Gastrocnemius medialis (tissue), 4 donors: ENCODE measurements around the gene WDR35. TPM values are rescaled to one million over a fixed set of nuclear protein-coding genes. Genes with fewer than 3 reads are reported as not detected.

Experiments used
- ATAC-seq, 2 donors: fragments of 150-250 bp; one replicate each; pipeline ENCODE4 v1.9.1; 2016
- DNase-seq, 2 donors: peaks; one replicate each; pipeline ENCODE4 v3.0.0-alpha.2; 2019
- H3K27ac ChIP-seq, 4 donors: fragments of 200-600 bp; sonication (generic); 1 replicate in 1 of 4; 2 replicates in 3 of 4; pipeline ENCODE4 v1.5.1; 2016 to 2018; ENCODE audit warnings: mild to moderate bottlenecking in 2 of 4, moderate library complexity in 1 of 4
- H3K27me3 ChIP-seq, 3 donors: fragments of 200-600 bp; sonication (generic) in 2 of 3; 1 replicate in 1 of 3; 2 replicates in 2 of 3; pipeline versions ENCODE4 v1.5.1 to v1.6.0; 2016 to 2019; ENCODE audit warnings: mild to moderate bottlenecking in 1 of 3, moderate library complexity in 1 of 3
- H3K36me3 ChIP-seq, 2 donors: fragments of 200-600 bp; sonication (generic) in 1 of 2; one replicate each; pipeline ENCODE4 v1.5.1; 2017 to 2018
- H3K4me1 ChIP-seq, 2 donors: fragments of 200-600 bp; sonication (generic) in 1 of 2; one replicate each; pipeline ENCODE4 v1.5.1; 2016 to 2017; ENCODE audit warnings: mild to moderate bottlenecking in 2 of 2
- H3K4me3 ChIP-seq, 4 donors: fragments of 200-600 bp; sonication (generic) in 3 of 4; 1 replicate in 1 of 4; 2 replicates in 3 of 4; pipeline ENCODE4 v1.5.1; 2016 to 2019; ENCODE audit warnings: mild to moderate bottlenecking in 2 of 4
- H3K9me3 ChIP-seq, 3 donors: fragments of 200-600 bp; sonication (generic) in 2 of 3; 1 replicate in 1 of 3; 2 replicates in 2 of 3; pipeline ENCODE4 v1.5.1; 2016 to 2019
- CTCF ChIP-seq, 5 experiments: fragments of 450-650 bp in 3 of 5; fragments of 200-600 bp in 2 of 5; sonication (generic) in 2 of 5; IDR thresholded peaks in 4 of 5; conservative IDR thresholded peaks in 1 of 5; 1 replicate in 4 of 5; 2 replicates in 1 of 5; pipeline ENCODE4 v1.5.1; 2016 to 2019; ENCODE audit warnings: antibody characterized with exemption in 5 of 5, mild to moderate bottlenecking in 3 of 5, moderate library complexity in 3 of 5
- POLR2A ChIP-seq, 2 donors: fragments of 450-650 bp; IDR thresholded peaks; one replicate each; pipeline ENCODE4 v1.6.1; 2017; ENCODE audit warnings: antibody characterized with exemption in 2 of 2, mild to moderate bottlenecking in 2 of 2, moderate library complexity in 2 of 2
- in situ Hi-C, 4 donors: fragments of 200-750 bp; cut with MboI; loops; one replicate each; pipeline versions ENCODE4 v1.15.0 to v1.8.0; 2017; ENCODE audit warnings: low sequenced_read_pairs in 4 of 4
- intact Hi-C: fragments of 100-400 bp; cut with DNase I; formaldehyde crosslinking; loops from one replicate; pipeline ENCODE4 v1.15.1; 2023; ENCODE audit warnings: low total_unique reads
- total RNA-seq, 4 donors: library from RNA; depleted of rRNA; stranded (reverse); fragments of >200 nt; gene quantifications; one replicate each; pipeline versions ENCODE4 v1.1.0 to v1.2.3, GENCODE V29; 2016

WDR35 gene
- total RNA-seq, 4 donors from 2014 or later, result 3.3 to 4.5 (median 3.7) TPM

DNA sequence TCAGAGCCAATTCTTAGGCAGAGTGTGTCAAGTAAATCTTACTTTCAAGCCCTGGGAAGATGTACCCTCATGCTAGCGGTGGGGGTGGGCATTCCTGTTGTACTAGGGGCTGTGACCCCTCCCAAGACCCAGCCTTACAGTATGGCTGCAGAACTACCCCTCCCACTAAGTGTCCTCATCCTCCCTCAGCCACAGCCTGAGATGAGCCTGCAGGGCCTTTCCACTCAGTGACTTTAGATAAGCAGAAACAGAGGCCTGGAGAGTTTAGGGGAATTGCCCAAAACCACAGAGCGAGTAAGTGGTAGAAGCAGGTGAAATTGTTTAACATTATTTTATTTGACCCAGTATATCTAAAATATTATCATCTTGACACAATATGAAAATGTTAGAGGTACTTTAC, 124.8 kb downstream of the WDR35 start:
- H3K36me3 ChIP-seq, result no peaks in the 10 kb centered on the region
- H3K4me3 ChIP-seq, result no peak overlapping the region
- no peaks in the 10 kb centered on the region for H3K9me3 ChIP-seq
- peaks cover 7 to 12% (median 8%) of the 10 kb centered on the region in 3 donors for H3K27me3 ChIP-seq
- DNase-seq (no peak), ATAC-seq (no peak)
- intact Hi-C loops, result loop anchor here (10.0 kb wide), 2 partner anchors 180 to 880 kb away; no protein-coding TSS in a partner anchor
- H3K4me1 ChIP-seq, result peaks cover 0 to 4% of the 10 kb centered on the region in 2 donors
- no peak for TF ChIP-seq POLR2A (IDR thresholded peaks at IDR 0.05)
- no peak for TF ChIP-seq CTCF (IDR thresholded peaks at IDR 0.05 in 4 of 5, conservative IDR thresholded peaks at IDR 0.05 in 1 of 5)
- in situ Hi-C loops, result loop anchor here (10.0 to 25.0 kb wide), 7 partner anchors 500 to 1478 kb away; partner anchors contain the start of gene OSR1 (in 2 of the 4)
- no peak overlapping the region for H3K27ac ChIP-seq

- H3K27ac ChIP-seq, result no peak overlapping the region
- H3K4me1 ChIP-seq, result peaks cover 0 to 4% of the 10 kb centered on the region in 2 donors
- no peaks in the 10 kb centered on the region for H3K36me3 ChIP-seq
- ATAC-seq (no peak), DNase-seq (no peak)
- H3K9me3 ChIP-seq, result no peaks in the 10 kb centered on the region
- in situ Hi-C loops (loop anchor here (10.0 to 25.0 kb wide), 7 partner anchors 500 to 1477 kb away; partner anchors contain the start of gene OSR1 (in 2 of the 4)), intact Hi-C loops (loop anchor here (5.0 to 10.0 kb wide), 6 partner anchors 97 to 1477 kb away; no protein-coding TSS in a partner anchor)
- no peak for TF ChIP-seq CTCF (IDR thresholded peaks at IDR 0.05 in 4 of 5, conservative IDR thresholded peaks at IDR 0.05 in 1 of 5)
- no peak overlapping the region for H3K4me3 ChIP-seq
- H3K27me3 ChIP-seq, result peaks cover 7 to 10% (median 8%) of the 10 kb centered on the region in 3 donors
Observed at GRCh38 chr2:19864381-19864780, 125.5 kb downstream of the WDR35 start.

DNA sequence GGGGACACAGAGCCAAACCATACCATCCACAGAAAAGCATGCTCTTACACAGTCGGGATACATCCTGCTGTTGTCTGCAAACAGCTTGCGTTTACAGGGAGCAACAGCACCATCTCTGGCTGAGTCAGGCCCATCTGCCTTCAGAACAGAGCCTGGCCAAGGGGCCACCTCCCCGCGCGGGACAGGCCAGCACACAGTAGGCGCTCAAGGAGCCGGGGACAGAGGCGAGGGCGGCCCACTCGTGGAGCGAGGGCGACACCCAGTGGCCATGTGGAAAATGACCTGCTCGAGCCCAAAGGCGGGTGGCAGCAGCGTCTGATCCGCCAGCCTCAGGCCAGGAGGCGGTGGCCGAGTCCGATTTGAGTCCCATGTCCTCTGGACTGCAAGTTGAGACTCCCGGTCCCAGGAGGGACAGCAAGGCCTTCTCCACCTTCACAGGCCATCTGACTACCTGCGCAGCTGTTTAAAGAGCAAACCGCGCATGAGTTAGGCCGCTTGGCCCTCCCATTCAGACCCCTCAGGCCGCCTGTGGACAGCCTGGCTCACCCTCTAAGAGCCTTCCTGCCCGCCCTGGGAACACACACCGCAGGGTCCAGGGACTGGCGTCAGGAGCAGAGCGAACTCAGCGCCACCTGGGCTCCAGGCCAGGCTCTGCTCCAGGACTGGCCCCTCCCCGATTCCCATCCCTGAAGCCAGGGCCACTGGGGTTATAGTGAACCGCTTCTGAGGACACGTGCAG, 126.4 kb downstream of the WDR35 start:
- H3K27ac ChIP-seq, result no peak overlapping the region
- intact Hi-C loops (loop anchor here (1.0 to 10.0 kb wide), 9 partner anchors 96 to 1476 kb away; no protein-coding TSS in a partner anchor), in situ Hi-C loops (loop anchor here (10.0 to 25.0 kb wide), 7 partner anchors 499 to 1476 kb away; partner anchors contain the start of gene OSR1 (in 2 of the 4))

GRCh38 chr2:19861813-19862212, 128.1 kb downstream of the WDR35 start:
- no peak for TF ChIP-seq POLR2A (IDR thresholded peaks at IDR 0.05)
- TF ChIP-seq CTCF (IDR thresholded peaks at IDR 0.05 in 4 of 5, conservative IDR thresholded peaks at IDR 0.05 in 1 of 5), result no peak
- DNase-seq (no peak), ATAC-seq (no peak)
- H3K27ac ChIP-seq, result no peak overlapping the region
- in situ Hi-C loops, result loop anchor here (10.0 to 25.0 kb wide), 7 partner anchors 497 to 1475 kb away; partner anchors contain the start of gene OSR1 (in 2 of the 4)
- no peak overlapping the region for H3K4me3 ChIP-seq
- no peaks in the 10 kb centered on the region for H3K36me3 ChIP-seq
- H3K27me3 ChIP-seq, result no peaks in the 10 kb centered on the region
- H3K9me3 ChIP-seq, result no peaks in the 10 kb centered on the region
- intact Hi-C loops, result loop anchor here (2.0 to 10.0 kb wide), 7 partner anchors 95 to 1475 kb away; no protein-coding TSS in a partner anchor
- H3K4me1 ChIP-seq, result no peaks in the 10 kb centered on the region

More for the DNA sequence above, 126.4 kb downstream of the WDR35 start:
- H3K4me3 ChIP-seq, result peak overlapping the region in 1 of 4 donors; percentile 35
- H3K27me3 ChIP-seq, result peaks cover 0 to 4% (median under 1%) of the 10 kb centered on the region in 3 donors
- DNase-seq (peak; percentile 40 to 55), ATAC-seq (peak; percentile 62 to 85)
- peak; percentile 94 to 99 (median 97) for TF ChIP-seq CTCF (IDR thresholded peaks at IDR 0.05 in 4 of 5, conservative IDR thresholded peaks at IDR 0.05 in 1 of 5)
- TF ChIP-seq POLR2A (IDR thresholded peaks at IDR 0.05), result no peak
- no peaks in the 10 kb centered on the region for H3K9me3 ChIP-seq
- H3K4me1 ChIP-seq, result no peaks in the 10 kb centered on the region
- H3K36me3 ChIP-seq, result no peaks in the 10 kb centered on the region

Other genes with a start within 250 kb of the WDR35 start
- 10 to 100 TPM in 2 of 4 donors, 1 to 10 TPM in 2; 6.6 to 19.6 (median 10.7) TPM for gene TTC32, start 88.1 kb downstream of the WDR35 start, total RNA-seq
- gene MATN3, start 22.6 kb upstream of the WDR35 start, total RNA-seq, result under 1 TPM in 3 of 4 donors, not detected in 1; 0.26 to 0.35 (median 0.34) TPM
- gene LAPTM4A, start 61.5 kb upstream of the WDR35 start, total RNA-seq, result 10 to 100 TPM; 53.8 to 62.3 (median 57.4) TPM
- gene SDC1, start 235.0 kb upstream of the WDR35 start, total RNA-seq, result 1 to 10 TPM in 2 of 4 donors, under 1 TPM in 1, not detected in 1; 0.41 to 1.2 (median 1.2) TPM